ENCODE results near the gene PHC2.

- TF ChIP-seq CTCF (conservative IDR thresholded peaks at IDR 0.05; ENCODE audit: low read length) (no peak), EZH2phosphoT487 (IDR thresholded peaks at IDR 0.05; ENCODE audit: borderline replicate concordance, low read depth, low read length) (no peak)
Measured at GRCh38 chr1:33284049-33284448, 146.8 kb downstream of the PHC2 start.

Measured in OCI-LY7 (cell line).